Neural cell (in vitro differentiated cells): ENCODE results near the gene DEK. TPM values are rescaled to one million over a fixed set of nuclear protein-coding genes. Genes with fewer than 3 reads are reported as not detected.
A peak's percentile ranks its signal among the peaks of the same experiment; 100 is the strongest.

Experiments
- H2AFZ ChIP-seq: fragments of 200-600, 300-800 bp; sonication (generic), shearing (Covaris generic); 2 replicates; pipeline ENCODE4 v1.6.0; 2014; ENCODE audit warnings: low read depth, mild to moderate bottlenecking, antibody characterized with exemption, low read length, moderate library complexity
- H3F3A ChIP-seq: fragments of 200-600 bp; shearing (Covaris generic); 2 replicates; pipeline ENCODE4 v1.6.1; 2016; ENCODE audit warnings: mild to moderate bottlenecking, moderate library complexity, mixed read lengths, antibody characterized with exemption, low read length; ENCODE audit not compliant: insufficient read depth, poor library complexity, severe bottlenecking
- H3K27ac ChIP-seq: fragments of 200-600, 300-800 bp; sonication (generic), shearing (Covaris generic); 2 replicates; pipeline ENCODE4 v1.5.1; 2014; ENCODE audit warnings: mild to moderate bottlenecking, low read length, moderate library complexity
- H3K27me3 ChIP-seq: fragments of 300-800, 200-600 bp; sonication (generic), shearing (Covaris generic); 2 replicates; pipeline ENCODE4 v1.6.0; 2014; ENCODE audit warnings: mild to moderate bottlenecking, low read depth, low read length, moderate library complexity; ENCODE audit not compliant: insufficient read depth
- H3K36me3 ChIP-seq: fragments of 300-800, 200-600 bp; sonication (generic), shearing (Covaris generic); 2 replicates; pipeline ENCODE4 v1.5.1; 2014; ENCODE audit warnings: mild to moderate bottlenecking, antibody characterized with exemption, low read length, moderate library complexity; ENCODE audit not compliant: insufficient read depth
- H3K4me2 ChIP-seq: fragments of 300-800, 200-600 bp; sonication (generic), shearing (Covaris generic); 2 replicates; pipeline ENCODE4 v1.6.0; 2014; ENCODE audit warnings: mild to moderate bottlenecking, low read length
- H3K4me3 ChIP-seq: fragments of 300-800, 200-600 bp; sonication (generic), shearing (Covaris generic); 2 replicates; pipeline ENCODE4 v1.5.1; 2014; ENCODE audit warnings: mild to moderate bottlenecking, low read length, moderate library complexity
- H3K79me2 ChIP-seq: fragments of 200-600 bp; shearing (Covaris generic); replicated peaks from 2 replicates; pipeline ENCODE4 v1.6.0; 2014; ENCODE audit warnings: mild to moderate bottlenecking, low read length, moderate library complexity; ENCODE audit not compliant: insufficient read depth
- H3K9ac ChIP-seq: fragments of 300-800, 200-600 bp; sonication (generic), shearing (Covaris generic); 2 replicates; pipeline ENCODE4 v1.6.1; 2016; ENCODE audit warnings: mild to moderate bottlenecking, low read length, mixed read lengths
- H3K9me2 ChIP-seq: fragments of 200-600 bp; shearing (Covaris generic); 2 replicates; pipeline ENCODE4 v1.6.1; 2016; ENCODE audit warnings: mild to moderate bottlenecking, low read length, mixed read lengths; ENCODE audit not compliant: insufficient read depth
- H3K9me3 ChIP-seq: fragments of 200-600, 300-800 bp; sonication (generic), shearing (Covaris generic); 2 replicates; pipeline ENCODE4 v1.6.1; 2016; ENCODE audit warnings: mild to moderate bottlenecking, mixed run types, low read length, moderate library complexity, mixed read lengths
- H4K20me1 ChIP-seq: fragments of 200-600 bp; shearing (Covaris generic); 2 replicates; pipeline ENCODE4 v1.6.1; 2016; ENCODE audit warnings: mild to moderate bottlenecking, mixed run types; ENCODE audit not compliant: insufficient read depth
- CTCF ChIP-seq: fragments of 450-650 bp; IDR thresholded peaks from 2 replicates; pipeline ENCODE4 v1.5.1; 2014; ENCODE audit warnings: antibody characterized with exemption, mild to moderate bottlenecking, moderate library complexity; ENCODE audit not compliant: poor library complexity, severe bottlenecking
- EP300 ChIP-seq: fragments of 450-650 bp; conservative IDR thresholded peaks from 2 replicates; pipeline ENCODE4 v1.6.1; 2014; ENCODE audit warnings: antibody characterized with exemption, mild to moderate bottlenecking, moderate library complexity; ENCODE audit not compliant: poor library complexity, severe bottlenecking
- RAD21 ChIP-seq: fragments of 450-650 bp; conservative IDR thresholded peaks from 2 replicates; pipeline ENCODE4 v1.6.1; 2014; ENCODE audit warnings: antibody characterized with exemption, mild to moderate bottlenecking, moderate library complexity
- REST ChIP-seq: IDR thresholded peaks from 2 replicates; pipeline ENCODE4 v1.6.1; 2012; ENCODE audit warnings: borderline replicate concordance
- SMC3 ChIP-seq: fragments of 450-650 bp; conservative IDR thresholded peaks from 2 replicates; pipeline ENCODE4 v1.6.1; 2014; ENCODE audit warnings: antibody characterized with exemption, mild to moderate bottlenecking, moderate library complexity; ENCODE audit not compliant: poor library complexity
- TAF1 ChIP-seq: IDR thresholded peaks from 2 replicates; pipeline ENCODE4 v1.6.1; 2012; ENCODE audit warnings: low read depth
- polyA plus RNA-seq: library from polyadenylated mRNA; depleted of rRNA; stranded (reverse); fragments of >200 nt; gene quantifications from 2 replicates; pipeline ENCODE4 v1.2.3, GENCODE V29; 2014

Gene DEK
- polyA plus RNA-seq, 1 donor from 2014 or later, result 94.3 TPM

GRCh38 chr6:18265787-18266522 is 1.6 kb upstream of the DEK start:
- Histone ChIP-seq H3K27ac (no peak overlapping the region), H3K4me2 (no peak overlapping the region), H3K4me3 (no peak overlapping the region), H3K9me3 (no peaks in the 10 kb centered on the region), H2AFZ (no peak overlapping the region), H3K9ac (no peak overlapping the region), H3K36me3 (no peaks in the 10 kb centered on the region), H3F3A (peaks cover 6% of the 10 kb centered on the region), H3K79me2 (peaks cover 30% of the 10 kb centered on the region), H3K9me2 (no peaks in the 10 kb centered on the region), H4K20me1 (no peaks in the 10 kb centered on the region), H3K27me3 (no peaks in the 10 kb centered on the region)
- no peak for TF ChIP-seq TAF1
- no peak for TF ChIP-seq SMC3
- TF ChIP-seq CTCF, result no peak
- TF ChIP-seq RAD21, result no peak
- no peak for TF ChIP-seq EP300
- TF ChIP-seq REST, result no peak

GRCh38 chr6:18264923-18265377 is 620 bp upstream of the DEK start:
- H2AFZ ChIP-seq, result peak overlapping the region; percentile 41
- H3K36me3 ChIP-seq, result no peaks in the 10 kb centered on the region
- H3K9ac ChIP-seq, result peak overlapping the region; percentile 73
- no peaks in the 10 kb centered on the region for H3K9me3 ChIP-seq
- peak overlapping the region; percentile 64 for H3K4me2 ChIP-seq
- peak overlapping the region; percentile 8 for H3K27ac ChIP-seq
- H3K27me3 ChIP-seq, result no peaks in the 10 kb centered on the region
- TF ChIP-seq SMC3 (peak; percentile 6), EP300 (no peak)
- H3K4me3 ChIP-seq, result peak overlapping the region; percentile 63
- H3K79me2 ChIP-seq, result peaks cover 40% of the 10 kb centered on the region
- H3F3A ChIP-seq, result peaks cover 6% of the 10 kb centered on the region
- H4K20me1 ChIP-seq, result no peaks in the 10 kb centered on the region
- no peaks in the 10 kb centered on the region for H3K9me2 ChIP-seq
